Measurements from ENCODE around the gene OSBPL3. TPM values are rescaled to one million over a fixed set of nuclear protein-coding genes. Genes with fewer than 3 reads are reported as not detected.

The OSBPL3 gene
- total RNA-seq, 1 donor from 2014 or later, result 26.8 TPM

DNA sequence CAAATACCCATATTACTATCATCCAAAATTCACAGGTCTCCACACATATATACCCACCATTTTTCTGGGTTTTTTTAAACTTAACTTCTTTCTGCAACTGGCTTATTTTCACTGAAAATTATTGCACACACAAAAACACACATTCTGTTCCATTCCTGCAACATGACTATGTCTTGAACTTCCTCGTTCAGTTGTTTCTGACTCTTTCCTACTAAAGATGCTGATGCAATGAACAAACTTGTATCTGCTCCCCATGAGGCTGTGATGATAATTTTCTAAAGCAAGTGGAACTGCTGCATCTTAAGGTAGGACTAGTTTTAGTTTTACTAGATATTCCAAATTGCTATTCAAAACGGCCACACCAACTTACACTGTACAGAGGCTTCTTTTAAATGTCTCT is 77.7 kb downstream of the OSBPL3 start:
- DNase-seq (ENCODE audit: low read depth), result no peak
- H3K4me3 ChIP-seq (ENCODE audit: low read depth, low read length), result no peak overlapping the region
- TF ChIP-seq, protein P1, sequence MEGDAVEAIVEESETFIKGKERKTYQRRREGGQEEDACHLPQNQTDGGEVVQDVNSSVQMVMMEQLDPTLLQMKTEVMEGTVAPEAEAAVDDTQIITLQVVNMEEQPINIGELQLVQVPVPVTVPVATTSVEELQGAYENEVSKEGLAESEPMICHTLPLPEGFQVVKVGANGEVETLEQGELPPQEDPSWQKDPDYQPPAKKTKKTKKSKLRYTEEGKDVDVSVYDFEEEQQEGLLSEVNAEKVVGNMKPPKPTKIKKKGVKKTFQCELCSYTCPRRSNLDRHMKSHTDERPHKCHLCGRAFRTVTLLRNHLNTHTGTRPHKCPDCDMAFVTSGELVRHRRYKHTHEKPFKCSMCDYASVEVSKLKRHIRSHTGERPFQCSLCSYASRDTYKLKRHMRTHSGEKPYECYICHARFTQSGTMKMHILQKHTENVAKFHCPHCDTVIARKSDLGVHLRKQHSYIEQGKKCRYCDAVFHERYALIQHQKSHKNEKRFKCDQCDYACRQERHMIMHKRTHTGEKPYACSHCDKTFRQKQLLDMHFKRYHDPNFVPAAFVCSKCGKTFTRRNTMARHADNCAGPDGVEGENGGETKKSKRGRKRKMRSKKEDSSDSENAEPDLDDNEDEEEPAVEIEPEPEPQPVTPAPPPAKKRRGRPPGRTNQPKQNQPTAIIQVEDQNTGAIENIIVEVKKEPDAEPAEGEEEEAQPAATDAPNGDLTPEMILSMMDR (conservative IDR thresholded peaks at IDR 0.05; ENCODE audit: low read depth, low read length), result no peak

DNA sequence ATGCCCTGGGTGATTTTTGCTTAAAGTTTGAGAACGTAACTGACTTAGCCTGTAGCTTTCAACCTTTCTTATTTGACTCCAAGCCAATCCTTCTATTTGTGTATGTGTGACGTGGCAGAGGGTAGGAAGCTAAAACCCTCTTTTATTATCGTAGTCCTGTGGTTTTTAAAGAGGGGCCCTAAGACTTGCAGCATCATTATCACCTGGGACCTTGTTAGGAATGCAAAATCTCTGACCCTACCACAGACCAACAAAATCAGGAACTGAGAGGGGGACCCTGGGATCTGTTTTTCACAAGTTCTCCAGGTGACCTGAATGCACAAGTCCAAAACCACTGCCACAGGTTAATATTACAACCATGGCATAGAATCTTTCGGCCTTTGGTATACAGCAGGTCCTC is 80.1 kb downstream of the OSBPL3 start:
- DNase-seq (ENCODE audit: low read depth), result no peak
- TF ChIP-seq, protein P1 (conservative IDR thresholded peaks at IDR 0.05; ENCODE audit: low read depth, low read length), result no peak
- H3K4me3 ChIP-seq (ENCODE audit: low read depth, low read length), result no peak overlapping the region

DNA sequence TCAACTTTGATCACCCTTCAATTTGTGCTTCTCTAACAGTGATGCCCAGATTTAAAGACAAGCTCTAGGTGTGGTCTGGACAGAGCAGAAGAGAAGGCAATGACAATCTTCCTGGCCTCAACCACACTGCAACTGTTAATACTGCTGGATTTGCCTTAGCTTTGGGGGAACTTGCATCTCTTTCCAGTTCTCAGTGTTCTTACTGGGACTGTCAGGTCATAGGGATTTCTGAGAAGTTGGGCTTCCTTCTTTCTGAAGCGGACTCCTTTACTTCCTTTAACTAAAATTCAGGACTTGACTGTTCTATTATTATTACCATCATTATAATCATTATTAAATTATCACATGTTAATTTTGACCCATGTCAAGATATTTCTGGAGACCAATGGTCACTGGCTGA is 80.8 kb downstream of the OSBPL3 start:
- H3K4me3 ChIP-seq (ENCODE audit: low read depth, low read length), result no peak overlapping the region
- no peak for DNase-seq (ENCODE audit: low read depth)
- TF ChIP-seq, protein P1 (conservative IDR thresholded peaks at IDR 0.05; ENCODE audit: low read depth, low read length), result no peak

DNA sequence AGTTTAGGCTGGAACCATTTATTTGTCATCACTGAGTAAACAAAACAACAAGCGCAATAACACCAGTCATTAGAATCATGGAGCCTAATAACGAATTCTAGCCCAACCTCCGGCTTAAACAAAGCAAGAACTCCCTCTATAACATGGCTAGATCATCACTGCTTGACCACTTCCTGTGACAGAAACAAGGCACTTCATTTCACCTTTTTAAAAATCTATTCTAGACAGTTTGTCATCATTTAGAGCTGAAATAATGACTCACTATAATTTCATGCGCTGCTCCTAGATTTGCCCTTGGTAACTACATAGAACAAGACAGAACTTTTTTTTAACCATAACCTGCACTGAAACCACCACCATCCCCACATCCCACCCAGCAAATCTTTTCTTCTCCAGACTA is 81.3 kb downstream of the OSBPL3 start:
- no peak overlapping the region for H3K4me3 ChIP-seq (ENCODE audit: low read depth, low read length)
- TF ChIP-seq, protein P1 (conservative IDR thresholded peaks at IDR 0.05; ENCODE audit: low read depth, low read length), result no peak
- no peak for DNase-seq (ENCODE audit: low read depth)

DNA sequence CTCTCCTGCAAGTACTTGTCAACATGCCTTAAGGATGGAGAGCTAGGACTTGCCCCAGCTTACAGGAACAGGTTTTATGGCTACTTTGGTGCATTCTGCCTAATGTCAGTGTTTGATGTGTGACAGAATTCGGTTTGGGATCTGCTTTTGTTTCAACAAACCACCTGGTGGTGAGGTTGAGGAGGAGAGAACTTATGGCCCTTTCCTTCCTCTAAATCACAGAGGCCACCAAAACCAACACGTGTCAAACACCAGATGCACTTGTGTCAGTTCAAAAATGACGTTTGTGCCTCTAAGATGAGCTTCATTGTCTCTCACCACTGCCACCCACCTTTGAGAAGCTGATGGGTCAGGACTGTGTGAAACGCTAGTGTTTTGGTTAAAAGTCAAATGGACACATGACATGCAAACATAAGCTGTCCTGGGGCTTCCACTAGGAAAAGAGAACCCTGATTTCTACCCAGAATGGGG is 83.9 kb downstream of the OSBPL3 start:
- no peak for DNase-seq (ENCODE audit: low read depth)
- no peak overlapping the region for H3K4me3 ChIP-seq (ENCODE audit: low read depth, low read length)
- TF ChIP-seq, protein P1 (conservative IDR thresholded peaks at IDR 0.05; ENCODE audit: low read depth, low read length), result no peak

DNA sequence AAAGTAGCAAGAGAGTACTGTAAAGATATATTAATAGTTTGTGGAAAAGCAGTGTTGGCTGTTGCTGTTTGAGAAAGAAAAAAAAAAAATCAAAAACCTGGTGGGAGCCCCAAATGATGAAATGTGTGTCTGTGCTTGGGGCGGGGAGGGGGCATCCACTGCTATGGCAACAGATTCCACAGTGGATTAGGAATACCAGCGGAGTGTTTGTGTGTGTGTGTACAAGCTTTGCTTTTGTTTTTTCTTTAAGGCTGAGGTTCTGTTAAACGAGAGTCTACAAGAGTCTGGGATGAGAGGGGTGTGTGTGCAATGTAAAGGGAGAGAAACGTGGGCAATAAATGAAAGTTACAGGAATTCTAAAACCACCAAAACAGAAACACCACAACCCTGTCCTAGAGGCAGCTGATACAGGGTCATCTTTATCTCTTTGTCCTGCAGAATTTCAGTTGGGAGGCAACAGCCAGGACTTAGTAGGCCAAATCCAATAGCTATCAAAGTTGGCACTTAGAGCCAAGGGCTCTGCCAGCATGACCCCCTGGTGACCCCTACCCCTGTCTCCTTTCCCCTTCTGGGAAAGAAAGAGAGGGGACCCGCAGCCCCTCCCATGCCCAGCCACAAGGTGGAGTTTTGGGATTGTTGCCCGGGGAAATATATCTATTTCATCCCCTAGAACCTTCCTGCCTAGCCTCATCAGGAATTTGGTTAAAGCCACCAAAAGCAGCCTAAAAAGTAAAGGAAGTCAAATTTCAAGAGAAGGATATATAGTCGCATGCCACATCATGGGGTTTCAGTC is 85.4 kb downstream of the OSBPL3 start:
- TF ChIP-seq, protein P1 (conservative IDR thresholded peaks at IDR 0.05; ENCODE audit: low read depth, low read length), result peak; percentile 56
- H3K4me3 ChIP-seq (ENCODE audit: low read depth, low read length), result no peak overlapping the region
- DNase-seq (ENCODE audit: low read depth), result no peak

DNA sequence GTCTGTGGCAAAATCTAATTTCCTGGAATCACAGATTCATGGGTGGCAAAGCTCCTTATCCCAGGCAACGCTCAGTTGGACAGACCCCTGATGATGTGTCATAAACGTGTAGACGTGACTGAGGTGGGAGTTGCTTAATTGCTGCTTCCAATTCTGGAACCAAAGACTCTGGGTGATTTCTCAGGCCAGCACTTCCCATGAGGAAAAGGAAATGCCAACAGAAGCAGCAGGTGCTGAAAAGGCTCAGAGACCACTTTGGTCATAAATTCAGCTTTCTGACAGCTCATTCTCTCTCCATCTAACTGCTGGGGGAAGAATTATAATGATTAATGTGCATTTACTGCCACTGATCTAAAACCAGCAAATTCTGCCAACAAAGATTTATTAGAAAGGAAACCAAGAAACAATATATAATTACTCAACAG is 88.7 kb downstream of the OSBPL3 start:
- TF ChIP-seq, protein P1 (conservative IDR thresholded peaks at IDR 0.05; ENCODE audit: low read depth, low read length), result no peak
- DNase-seq (ENCODE audit: low read depth), result no peak
- H3K4me3 ChIP-seq (ENCODE audit: low read depth, low read length), result no peak overlapping the region

Data from epithelial cell of proximal tubule (primary cell).